HG02973 (cell line): ENCODE results near the gene NTNG2.

ENCODE experiments used
- ATAC-seq: cut with Tn5 transposase; IDR thresholded peaks from one replicate; pipeline ENCODE4 v1.9.1; 2021; ENCODE audit warnings: moderate library complexity; ENCODE audit not compliant: unreplicated experiment

Gene NTNG2

DNA sequence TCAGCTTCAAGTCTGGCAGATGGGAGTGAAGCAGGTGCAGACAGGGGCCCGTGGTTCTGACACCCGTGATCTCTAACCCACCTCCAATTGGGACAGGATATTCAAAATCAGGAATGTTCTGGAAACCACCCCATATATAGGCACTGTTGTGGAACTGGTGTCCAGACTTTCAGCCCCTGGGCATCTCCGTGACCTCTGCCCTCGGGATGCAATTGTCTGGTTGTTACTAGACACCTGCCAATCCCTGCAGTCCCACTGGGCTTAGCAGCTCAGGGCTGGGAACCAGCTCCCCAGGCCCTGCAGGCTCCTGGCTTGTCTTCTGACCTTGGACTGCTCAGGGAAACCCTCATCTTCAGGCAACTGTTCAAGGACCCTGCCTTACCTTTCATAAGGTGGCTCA, 38.8 kb downstream of the NTNG2 start:
- ATAC-seq = no peak

DNA sequence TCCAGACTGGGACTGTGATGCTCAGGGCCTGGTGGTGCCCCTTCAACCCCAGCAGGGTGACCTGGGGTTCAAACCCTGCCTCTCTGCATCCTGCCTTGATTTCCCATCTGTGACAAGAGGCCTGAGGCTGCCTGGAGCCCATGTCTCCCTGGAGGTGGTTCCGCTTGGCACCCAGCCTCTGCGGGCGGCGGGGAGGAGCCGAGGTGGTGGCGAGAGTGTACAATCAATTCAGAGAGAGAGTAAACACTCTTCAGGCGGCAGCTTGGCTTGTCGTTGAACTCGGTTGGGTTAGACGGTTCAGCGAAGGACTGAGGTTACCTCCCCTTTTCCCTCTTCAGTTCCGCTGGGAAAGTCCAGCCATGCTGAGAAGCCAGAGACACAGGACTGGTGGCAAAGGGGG, 39.3 kb downstream of the NTNG2 start:
- no peak for ATAC-seq

DNA sequence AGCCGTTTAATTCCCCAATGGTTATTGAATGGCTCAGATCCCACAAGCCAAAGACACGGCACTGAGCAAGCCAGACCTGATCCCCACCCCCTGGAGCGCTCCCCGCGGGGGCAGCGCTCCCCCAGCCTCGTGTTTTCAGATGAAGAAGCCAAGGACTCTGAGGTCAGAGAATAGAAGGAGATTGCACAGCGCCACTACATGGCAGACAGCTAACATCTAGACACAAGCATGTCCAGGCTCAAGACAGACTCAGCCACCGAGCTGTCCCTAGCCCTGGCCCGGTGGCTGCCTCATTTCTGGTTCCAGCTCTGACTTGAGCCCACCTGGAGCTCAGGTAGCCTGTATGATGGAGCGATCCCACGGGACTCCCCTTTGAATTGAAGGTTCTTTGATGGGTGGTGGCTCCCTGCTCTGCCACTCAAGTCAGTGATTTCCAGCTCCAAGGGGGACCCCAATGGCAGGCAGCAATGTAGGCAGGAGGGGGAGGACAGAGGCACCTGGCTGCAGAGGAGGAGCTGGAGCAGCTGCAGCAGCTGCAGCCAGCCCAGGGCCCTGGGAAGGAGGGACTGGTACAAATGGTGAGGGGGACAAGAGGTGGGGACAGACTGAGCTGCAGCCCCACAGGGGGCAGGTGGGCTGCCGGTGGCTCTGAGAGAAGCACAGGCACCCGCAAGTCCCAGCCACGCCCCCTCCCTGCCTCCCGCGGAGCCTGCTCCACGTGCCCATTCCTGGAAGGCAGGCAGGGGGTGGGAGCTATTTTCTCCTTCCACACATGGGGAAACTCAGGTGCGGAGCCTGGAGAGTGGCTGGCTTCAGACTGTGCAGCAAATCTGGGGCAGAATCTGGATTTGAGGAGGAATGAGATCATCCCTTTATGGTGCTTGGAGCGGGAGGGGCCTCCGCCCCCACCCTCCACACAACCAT, 40.2 kb downstream of the NTNG2 start:
- no peak for ATAC-seq

DNA sequence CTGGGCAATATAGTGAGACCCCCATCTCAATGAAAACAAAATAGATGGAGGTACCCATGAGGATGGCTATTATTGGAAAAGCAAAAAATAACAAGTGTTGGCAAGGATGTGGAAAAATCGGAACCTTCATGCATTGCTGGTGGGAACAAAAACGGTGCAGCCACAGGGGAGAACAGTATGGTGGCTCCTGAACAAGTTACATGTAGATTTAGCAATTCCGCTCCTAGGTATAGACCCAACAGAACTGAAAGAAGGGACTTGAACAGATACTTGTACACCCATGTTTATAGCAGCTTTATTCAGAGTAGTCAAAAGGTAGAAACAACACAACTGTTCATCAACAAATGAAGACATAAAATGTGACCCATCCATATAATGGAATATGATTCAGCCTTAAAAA, 43.0 kb downstream of the NTNG2 start:
- no peak for ATAC-seq

DNA sequence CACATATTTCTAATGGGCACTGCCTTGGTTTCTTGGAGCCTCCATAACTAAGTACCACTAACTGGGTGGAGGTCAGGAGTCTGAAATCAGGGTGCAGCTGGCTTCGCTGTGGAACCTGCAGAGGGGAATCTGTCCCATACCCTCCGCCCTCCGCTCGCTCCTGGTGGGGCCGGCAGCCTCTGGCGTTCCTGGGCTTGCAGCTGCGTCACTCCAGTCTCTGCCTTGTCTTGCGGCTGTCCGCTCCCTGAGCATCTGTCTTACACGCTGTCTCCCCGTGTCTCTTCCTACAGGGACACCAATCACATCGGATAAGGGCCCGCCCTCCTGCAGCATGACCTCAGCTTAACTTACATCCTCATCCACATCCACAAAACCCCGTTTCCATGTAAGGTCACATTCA, 45.4 kb downstream of the NTNG2 start:
- no peak for ATAC-seq

DNA sequence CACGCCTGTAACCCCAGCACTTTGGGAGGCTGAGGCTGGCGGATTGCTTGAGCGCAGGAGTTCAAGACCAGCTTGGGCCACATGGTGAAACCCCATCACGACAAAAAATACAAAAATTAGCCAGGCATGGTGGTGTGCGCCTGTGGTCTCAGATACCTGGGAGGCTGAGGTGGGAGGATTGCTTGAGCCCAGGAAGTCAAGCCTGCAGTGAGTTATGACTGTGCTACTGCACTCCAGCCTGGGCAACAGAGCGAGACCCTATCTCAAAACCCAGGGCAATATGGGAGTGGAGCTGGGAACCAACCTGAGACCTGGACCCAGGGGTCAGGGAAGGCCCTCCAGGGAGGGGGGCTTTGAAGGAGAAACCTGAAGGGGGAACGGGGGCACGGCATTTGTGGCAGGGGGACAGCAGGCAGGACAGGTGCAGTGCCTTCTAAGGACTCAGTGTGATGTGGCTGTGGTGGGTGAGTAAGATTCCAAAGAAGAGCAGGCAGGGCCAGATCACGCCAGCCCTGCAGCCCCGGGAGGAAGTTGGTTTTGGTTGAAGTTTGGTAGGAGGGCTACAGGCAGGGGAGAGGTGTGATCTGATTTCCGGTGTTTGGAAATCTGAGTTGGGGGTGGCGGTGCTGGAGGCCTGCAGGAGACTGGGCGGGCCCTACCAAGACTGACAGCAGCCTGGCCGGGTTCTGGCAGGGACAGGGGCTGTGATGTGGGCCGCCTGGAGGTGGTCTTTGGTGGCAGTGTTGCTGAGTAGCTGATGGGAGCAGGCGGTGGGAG, 46.2 kb downstream of the NTNG2 start:
- no peak for ATAC-seq

DNA sequence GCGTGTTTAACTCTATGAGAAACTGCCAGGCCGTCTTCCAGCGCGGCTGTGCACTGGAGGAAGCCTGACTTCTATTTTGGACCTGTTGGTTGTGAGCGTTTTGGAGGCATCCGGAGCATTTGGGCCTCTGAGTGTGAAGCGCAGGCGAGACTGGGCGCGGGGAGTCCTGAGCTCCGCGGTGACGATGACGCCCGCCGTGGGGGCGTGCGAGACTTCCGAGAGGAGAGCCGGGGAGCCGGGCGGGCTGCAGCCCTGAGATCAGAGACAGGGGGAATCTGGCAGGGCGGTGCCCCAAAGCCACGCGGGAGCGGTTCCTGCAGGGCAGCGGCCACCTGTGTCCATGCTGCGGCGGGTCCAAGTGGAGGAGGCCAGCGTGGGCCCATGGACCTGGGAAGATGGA, 47.4 kb downstream of the NTNG2 start:
- ATAC-seq = no peak

DNA sequence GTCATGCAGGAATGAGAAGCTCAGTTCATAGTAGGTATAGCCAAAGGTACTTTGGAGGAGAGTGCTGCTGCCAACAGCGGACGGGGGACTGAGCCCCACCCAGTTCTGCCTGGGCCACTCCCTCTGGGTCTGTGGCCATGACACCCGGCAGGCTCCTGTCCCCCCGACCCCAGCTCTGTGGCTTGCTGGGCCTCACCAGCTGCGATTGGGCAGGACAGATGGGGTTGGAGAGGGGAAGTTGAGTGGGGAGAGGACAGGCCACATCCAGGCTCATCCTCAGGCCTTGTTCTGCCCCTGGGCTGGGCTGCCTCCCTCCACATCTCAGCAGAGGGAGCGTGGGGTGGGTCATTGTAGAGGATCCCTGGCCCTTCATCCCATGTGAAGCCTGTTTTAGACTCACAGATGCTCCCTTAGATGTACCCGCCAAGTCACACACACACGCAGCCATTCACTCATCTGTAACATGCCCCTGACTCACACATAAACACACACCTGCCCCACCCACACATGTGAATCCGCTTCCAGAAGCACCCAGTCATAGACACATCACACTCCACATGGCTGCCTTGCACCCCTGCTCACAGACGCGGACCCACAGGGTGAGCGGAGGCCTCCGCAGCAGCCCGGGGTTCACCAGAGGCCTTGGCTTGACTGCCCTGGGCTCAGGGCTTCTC, 48.8 kb downstream of the NTNG2 start:
- no peak for ATAC-seq

DNA sequence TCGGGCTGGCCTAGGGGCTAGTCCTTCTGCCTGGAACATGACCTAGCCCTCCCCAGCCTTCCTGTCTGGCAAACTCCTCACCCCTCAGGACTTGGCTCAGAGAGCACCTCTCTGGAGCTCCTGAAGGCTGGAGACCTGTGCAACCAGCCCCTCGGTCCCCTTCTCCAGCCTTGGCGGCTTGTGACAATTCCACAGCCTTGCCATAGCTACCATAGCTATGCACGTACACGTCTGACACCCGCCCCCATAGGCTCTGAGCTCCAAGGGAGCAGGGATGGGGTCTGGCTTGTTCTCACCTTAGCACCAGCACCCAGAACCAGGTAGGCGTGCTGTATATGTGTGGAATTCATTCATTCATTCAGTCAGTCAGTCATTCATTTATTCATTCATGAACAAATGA, 49.7 kb downstream of the NTNG2 start:
- ATAC-seq = no peak

DNA sequence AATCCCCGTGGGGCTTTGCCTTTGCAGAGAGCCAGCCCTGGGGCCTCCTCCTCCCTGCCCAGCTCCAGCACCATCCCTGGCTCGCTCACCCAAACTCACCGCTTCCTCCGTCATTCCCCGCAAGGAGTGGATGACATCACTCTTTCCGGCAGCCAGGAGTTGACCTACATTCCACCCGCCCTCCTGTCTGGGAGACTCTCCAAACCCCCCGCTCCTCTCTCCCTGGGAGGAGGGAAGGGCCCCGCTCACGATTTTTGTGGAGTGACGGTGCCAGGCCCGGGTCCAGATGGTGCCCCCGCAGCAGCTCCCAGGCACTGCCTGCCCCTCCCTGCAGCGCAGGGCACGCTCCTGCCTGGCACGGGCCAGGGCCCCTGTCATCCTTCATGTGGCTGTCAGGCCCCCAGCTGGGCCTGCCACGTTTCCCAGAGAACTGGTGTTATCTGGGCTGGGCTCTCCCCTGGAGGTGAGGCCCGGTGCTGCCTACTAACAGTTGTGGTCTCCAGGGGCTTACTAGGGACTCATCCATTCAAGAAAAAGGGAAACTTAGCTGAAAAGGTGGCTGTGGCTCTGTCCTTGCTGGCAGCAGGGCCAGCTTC, 52.3 kb downstream of the NTNG2 start:
- no peak for ATAC-seq

DNA sequence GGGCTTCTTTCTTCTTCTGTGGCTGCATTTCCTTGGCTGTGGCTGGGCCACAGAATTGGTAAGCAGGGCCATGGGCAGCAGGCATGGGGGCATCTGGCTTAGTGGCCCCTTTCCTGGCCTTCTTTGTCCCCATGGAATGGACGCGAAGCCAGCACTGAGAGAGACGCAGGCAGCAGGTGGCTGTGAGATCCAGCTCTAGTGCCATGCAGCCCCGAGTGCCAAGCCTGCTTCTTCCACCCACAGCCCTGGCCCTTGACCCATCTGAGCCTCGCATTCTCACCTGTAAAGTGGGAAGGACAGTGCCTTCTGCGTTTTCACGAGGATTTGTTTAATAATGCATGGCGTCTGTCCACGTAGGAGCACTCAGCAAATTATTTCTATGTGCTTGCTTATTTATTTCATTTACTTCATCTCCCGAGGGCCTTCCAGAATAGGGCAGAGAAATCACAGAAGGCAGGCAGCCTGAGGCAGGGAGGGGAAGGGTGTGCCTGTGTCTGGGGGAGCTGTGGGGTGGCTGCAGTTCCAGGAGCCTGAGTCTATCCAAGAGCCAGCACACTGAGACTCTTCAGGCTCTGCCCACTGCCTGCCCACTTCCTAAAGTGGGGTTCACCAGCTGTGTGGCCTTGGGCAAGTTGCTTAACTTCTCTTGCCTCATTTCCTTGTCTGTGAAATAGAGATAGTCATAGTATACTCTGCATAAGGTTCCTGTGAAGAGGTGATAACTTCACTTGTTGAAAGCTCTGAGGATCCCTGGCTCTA, 55.2 kb downstream of the NTNG2 start:
- ATAC-seq = no peak

DNA sequence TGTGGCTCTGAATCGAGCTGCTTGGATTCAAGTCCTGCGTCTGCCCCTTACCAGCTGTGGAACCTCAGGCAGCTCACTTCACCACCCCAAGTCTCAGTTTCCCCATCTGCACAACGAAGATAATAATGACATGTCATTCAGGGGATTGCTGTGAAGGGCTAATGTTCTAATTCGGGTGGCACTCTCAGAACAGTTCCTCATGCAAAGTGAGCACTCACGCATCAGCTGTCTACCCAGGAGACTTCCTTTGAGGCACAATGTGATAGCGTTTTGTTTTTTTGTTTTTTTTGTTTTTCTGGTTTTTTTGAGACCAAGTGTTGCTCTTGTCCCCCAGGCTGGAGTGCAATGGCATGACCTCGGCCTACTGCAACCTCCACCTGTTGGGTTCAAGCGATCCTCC, 56.4 kb downstream of the NTNG2 start:
- no peak for ATAC-seq

DNA sequence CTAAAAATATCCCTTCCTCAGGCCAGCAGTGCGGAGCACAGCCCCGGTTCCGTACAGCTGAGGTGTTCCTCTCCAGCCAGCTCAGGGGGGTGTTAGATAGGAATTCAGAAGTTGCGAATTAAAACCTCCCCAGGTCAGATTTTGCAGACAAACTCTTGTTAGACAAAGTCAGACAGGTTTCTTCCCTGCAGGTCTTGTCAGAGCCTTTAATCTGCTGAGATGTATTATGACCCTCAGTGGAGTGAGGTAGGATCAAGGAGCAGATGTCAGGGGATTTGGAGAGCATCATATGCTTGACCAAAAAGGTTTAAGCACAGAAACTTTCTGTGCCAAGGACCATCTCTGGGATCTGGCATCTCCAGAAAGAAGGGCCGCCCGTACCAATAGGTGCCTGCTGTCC, 60.1 kb downstream of the NTNG2 start:
- no peak for ATAC-seq

DNA sequence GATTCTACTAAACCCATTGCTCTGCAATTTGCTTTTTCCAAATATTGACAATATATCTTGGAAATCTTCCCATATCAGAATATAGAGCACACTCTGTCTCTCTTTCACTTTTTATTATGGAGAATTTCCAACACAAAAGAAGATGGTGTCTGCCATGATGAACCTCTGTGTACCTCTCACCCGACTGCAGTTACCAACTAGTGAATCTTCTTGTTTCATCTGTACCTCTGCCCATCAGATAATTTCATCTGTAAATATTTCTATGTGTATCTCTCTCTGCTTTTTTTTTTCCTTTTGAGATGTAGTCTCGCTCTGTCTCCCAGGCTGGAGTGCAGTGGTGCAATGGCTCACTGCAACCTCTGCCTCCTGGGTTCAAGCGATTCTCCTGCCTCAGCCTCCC, 62.8 kb downstream of the NTNG2 start:
- ATAC-seq = no peak

DNA sequence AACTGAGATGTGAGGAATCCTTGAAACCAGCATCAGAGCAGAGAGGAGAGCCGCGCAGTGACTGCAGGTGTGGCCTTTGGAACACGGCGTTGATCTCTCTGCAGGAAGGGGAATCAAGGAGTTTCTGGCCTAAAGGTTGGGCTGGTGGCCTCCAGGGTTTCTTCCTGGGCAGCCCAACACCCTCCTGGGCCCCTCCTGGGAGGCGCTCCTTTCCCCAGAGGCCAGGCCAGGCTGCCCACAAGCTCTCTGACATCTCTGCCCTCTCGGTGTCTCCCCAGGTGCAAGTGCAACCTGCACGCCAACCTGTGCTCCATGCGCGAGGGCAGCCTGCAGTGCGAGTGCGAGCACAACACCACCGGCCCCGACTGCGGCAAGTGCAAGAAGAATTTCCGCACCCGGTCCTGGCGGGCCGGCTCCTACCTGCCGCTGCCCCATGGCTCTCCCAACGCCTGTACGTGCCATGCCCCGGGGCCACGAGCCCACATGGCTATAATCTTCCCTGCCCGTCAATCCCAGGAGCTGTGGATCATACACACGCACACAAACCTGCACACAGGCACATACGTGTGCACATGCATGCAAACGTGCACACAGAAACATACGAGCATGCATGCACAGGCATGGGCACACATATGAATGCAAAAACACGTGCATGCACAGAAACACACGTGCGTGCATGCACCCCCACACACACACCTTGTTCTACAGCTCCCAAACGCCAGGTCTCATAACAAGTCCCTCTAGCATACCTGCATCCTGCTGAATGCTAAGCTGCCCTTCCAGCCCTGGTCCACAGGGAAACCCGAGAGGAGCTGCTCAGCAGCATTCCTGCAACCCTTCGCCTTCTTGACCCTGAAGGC, 64.9 kb downstream of the NTNG2 start:
- no peak for ATAC-seq

DNA sequence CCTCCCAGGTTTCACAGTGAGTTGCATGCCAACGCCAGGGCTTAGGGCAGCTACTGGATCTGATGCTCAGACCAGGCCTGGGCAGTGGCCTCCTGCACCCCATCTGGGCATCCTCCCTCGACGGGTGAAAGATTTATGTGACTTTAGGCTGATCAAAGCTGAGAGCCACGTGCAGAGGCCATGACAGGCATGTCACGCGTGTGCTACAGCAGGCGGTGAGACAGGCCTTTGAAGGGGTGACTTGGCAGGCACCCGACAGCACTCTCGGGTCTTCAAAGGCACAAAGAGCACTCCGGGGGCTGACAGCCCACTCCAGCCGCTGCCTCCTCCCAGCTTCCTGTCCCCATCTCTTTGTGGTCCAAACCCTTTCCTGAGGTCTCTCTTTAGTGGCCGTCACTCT, 66.2 kb downstream of the NTNG2 start:
- no peak for ATAC-seq

DNA sequence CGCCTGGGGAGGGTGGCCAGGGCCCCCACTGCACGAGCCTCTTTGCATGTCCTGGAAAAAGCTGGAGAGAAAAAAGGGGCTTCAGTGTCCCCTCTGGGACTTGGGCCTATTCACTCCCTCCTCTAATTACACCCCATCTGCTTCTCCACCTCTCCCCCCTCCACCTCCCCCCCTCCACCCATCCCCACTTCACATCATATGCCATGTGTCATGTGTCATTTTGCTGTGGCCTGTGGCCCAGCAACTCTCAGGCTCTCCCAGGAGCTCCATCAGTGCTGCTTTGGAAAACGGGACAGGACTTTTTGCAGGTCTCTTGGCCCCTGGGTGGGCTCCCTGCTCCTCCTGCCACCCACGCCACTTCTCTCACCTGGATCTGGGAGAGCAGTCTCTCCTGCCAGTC, 68.7 kb downstream of the NTNG2 start:
- no peak for ATAC-seq

DNA sequence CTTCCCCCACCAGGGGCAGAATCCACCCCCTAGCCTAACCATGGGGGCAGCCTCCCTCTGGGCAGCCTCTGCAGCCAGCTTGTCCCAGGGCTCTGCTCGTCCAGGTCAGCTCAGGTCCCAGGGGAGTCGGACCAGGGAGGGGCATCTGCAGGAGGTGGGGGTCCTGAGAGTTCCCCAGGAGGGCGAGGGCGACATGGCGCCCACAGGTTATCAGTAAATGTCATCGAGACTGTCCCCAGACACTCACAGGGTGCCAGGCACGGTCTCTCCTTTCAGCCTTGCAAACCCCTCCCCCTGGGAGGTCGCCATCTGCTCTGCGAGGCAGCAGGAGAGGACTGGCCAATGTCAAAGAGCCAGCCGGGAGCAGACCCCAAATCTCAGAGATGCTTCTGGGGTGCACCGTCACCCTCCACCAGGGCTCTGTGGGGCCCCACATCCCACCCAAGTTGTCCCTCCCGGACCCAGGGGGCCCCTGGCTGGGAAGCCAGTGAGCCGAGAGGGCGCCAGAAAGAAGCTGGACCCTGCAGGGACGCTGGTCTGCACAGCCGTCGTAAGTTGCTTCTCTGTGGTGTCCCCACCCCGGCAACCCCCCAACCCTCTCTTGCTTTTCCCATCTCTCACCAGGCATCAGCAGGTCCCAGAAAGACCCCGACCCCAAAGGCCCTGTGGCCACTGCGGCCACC, 69.3 kb downstream of the NTNG2 start:
- no peak for ATAC-seq

DNA sequence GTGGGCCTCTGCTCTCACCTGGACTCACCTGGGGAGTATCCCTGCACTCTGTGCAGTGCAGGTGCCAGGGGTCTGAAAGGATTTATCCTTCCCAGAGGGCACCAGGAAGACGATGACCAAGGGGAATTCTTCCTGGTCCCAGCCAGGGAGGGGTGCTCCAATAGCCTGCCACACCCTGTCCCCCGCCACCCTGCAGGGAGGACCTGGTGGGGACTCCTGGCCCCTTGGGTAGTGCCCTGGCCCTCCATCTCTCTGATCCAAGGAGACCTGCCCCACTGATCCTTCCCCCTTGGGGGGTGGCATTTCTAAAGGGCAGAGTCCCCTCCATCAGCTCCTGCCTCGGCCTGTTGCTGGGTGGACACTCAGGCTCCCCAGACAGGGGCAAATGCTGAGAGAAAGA, 70.7 kb downstream of the NTNG2 start:
- no peak for ATAC-seq
